ENCODE results near the gene DGKD. TPM values are rescaled to one million over a fixed set of nuclear protein-coding genes. Genes with fewer than 3 reads are reported as not detected.

The DGKD gene
- total RNA-seq, 6 donors from 2014 or later: 50.0 to 141 (median 75.6) TPM

- ATAC-seq (ENCODE audit: low FRiP score in 2 of 2) (no peak), DNase-seq (peak; percentile 14 to 61)
- WGBS, 2 donors: 89 to 94% methylated on average over 12 of the region's 12 CpGs
- Histone ChIP-seq H3K36me3 (peaks cover 11 to 65% (median 48%) of the 10 kb centered on the region in 4 donors), H3K4me3 (no peak overlapping the region), H3K27me3 (no peaks in the 10 kb centered on the region), H3K9me3 (no peaks in the 10 kb centered on the region), H3K27ac (no peak overlapping the region), H3K4me1 (peaks cover 0 to 8% (median 3%) of the 10 kb centered on the region in 4 donors)
- TF ChIP-seq POLR2AphosphoS5 (IDR thresholded peaks at IDR 0.05) (no peak), CTCF (IDR thresholded peaks at IDR 0.05) (no peak), POLR2A (IDR thresholded peaks at IDR 0.05) (no peak), EP300 (IDR thresholded peaks at IDR 0.05) (no peak)
These were observed 117.2 kb downstream of the DGKD start for GRCh38 chr2:233471291-233472035.

- ATAC-seq (ENCODE audit: low FRiP score in 2 of 2) (no peak), DNase-seq (peak; percentile 17 to 61)
- no peaks in the 10 kb centered on the region for H3K27me3 ChIP-seq
- WGBS, 2 donors: 96 to 97% methylated on average over 15 to 19 of the region's 19 CpGs
- no peak for TF ChIP-seq POLR2AphosphoS5 (IDR thresholded peaks at IDR 0.05)
- no peak for TF ChIP-seq EP300 (IDR thresholded peaks at IDR 0.05)
- TF ChIP-seq CTCF (IDR thresholded peaks at IDR 0.05): no peak
- no peak for TF ChIP-seq POLR2A (IDR thresholded peaks at IDR 0.05)
- no peaks in the 10 kb centered on the region for H3K9me3 ChIP-seq
- H3K4me1 ChIP-seq: peaks cover 0 to 8% (median 3%) of the 10 kb centered on the region in 4 donors
- peaks cover 9 to 65% (median 41%) of the 10 kb centered on the region in 4 donors for H3K36me3 ChIP-seq
- no peak overlapping the region for H3K4me3 ChIP-seq
- no peak overlapping the region for H3K27ac ChIP-seq
These were observed 119.1 kb downstream of the DGKD start for GRCh38 chr2:233473386-233473791.

GRCh38 chr2:233473878-233474277 lies 119.6 kb downstream of the DGKD start:
- Histone ChIP-seq H3K4me3 (no peak overlapping the region), H3K4me1 (peaks cover 0 to 8% (median 3%) of the 10 kb centered on the region in 4 donors), H3K27ac (peak overlapping the region in 2 of 4 donors; percentile 18 to 22), H3K9me3 (no peaks in the 10 kb centered on the region), H3K27me3 (no peaks in the 10 kb centered on the region), H3K36me3 (peaks cover 4 to 63% (median 36%) of the 10 kb centered on the region in 4 donors)
- TF ChIP-seq POLR2A (IDR thresholded peaks at IDR 0.05) (no peak), CTCF (IDR thresholded peaks at IDR 0.05) (no peak), EP300 (IDR thresholded peaks at IDR 0.05) (no peak), POLR2AphosphoS5 (IDR thresholded peaks at IDR 0.05) (no peak)
- 98 to 100% methylated on average over 5 to 10 of the region's 10 CpGs for WGBS, 2 donors
- DNase-seq (peak; percentile 10 to 46), ATAC-seq (ENCODE audit: low FRiP score in 2 of 2) (no peak)

GRCh38 chr2:233474308-233475160 lies 120.2 kb downstream of the DGKD start:
- H3K4me1 ChIP-seq: peaks cover under 1 to 4% (median 2%) of the 10 kb centered on the region in 4 donors
- 76 to 81% methylated on average over 14 to 22 of the region's 22 CpGs for WGBS, 2 donors
- H3K27me3 ChIP-seq: no peaks in the 10 kb centered on the region
- ATAC-seq (ENCODE audit: low FRiP score in 2 of 2): no peak
- peaks cover 4 to 58% (median 29%) of the 10 kb centered on the region in 4 donors for H3K36me3 ChIP-seq
- TF ChIP-seq EP300 (IDR thresholded peaks at IDR 0.05) (no peak), POLR2AphosphoS5 (IDR thresholded peaks at IDR 0.05) (no peak), CTCF (IDR thresholded peaks at IDR 0.05) (no peak), POLR2A (IDR thresholded peaks at IDR 0.05) (no peak)
- H3K27ac ChIP-seq: peak overlapping the region in 3 of 4 donors; percentile 18 to 22 (median 21)
- H3K9me3 ChIP-seq: no peaks in the 10 kb centered on the region
- no peak overlapping the region for H3K4me3 ChIP-seq
- peak; percentile 20 to 53 for DNase-seq
